H9 (cell line): ENCODE data around the gene MMP14. TPM values are rescaled to one million over a fixed set of nuclear protein-coding genes. Genes with fewer than 3 reads are reported as not detected.

Experiments used
- DNase-seq: peaks from one replicate; pipeline ENCODE4 v3.0.0-alpha.2; 2017
- H2AFZ ChIP-seq: one replicate; pipeline ENCODE4 v1.6.1; 2013; ENCODE audit warnings: mild to moderate bottlenecking, low read length, control low read depth, moderate library complexity
- H2AK5ac ChIP-seq: 2 replicates; pipeline ENCODE4 v1.6.1; 2013; ENCODE audit warnings: low read length, control low read depth, mixed read lengths; ENCODE audit not compliant: insufficient read length
- H2BK120ac ChIP-seq: one replicate; pipeline ENCODE4 v1.6.1; 2013; ENCODE audit warnings: low read depth, mild to moderate bottlenecking, low read length, control low read depth, inconsistent platforms; ENCODE audit not compliant: poor library complexity, severe bottlenecking
- H2BK12ac ChIP-seq: 2 replicates; pipeline ENCODE4 v1.6.1; 2013; ENCODE audit warnings: low read length, control low read depth, mixed read lengths, low read depth; ENCODE audit not compliant: insufficient read length
- H2BK15ac ChIP-seq: 2 replicates; pipeline ENCODE4 v1.6.1; 2013; ENCODE audit warnings: low read depth, low read length, control low read depth
- H2BK20ac ChIP-seq: one replicate; pipeline ENCODE4 v1.6.1; 2013; ENCODE audit warnings: low read depth, mild to moderate bottlenecking, low read length, control low read depth, inconsistent platforms; ENCODE audit not compliant: poor library complexity, severe bottlenecking
- H2BK5ac ChIP-seq: 2 replicates; pipeline ENCODE4 v1.6.1; 2013; ENCODE audit warnings: low read length, control low read depth, mixed read lengths; ENCODE audit not compliant: insufficient read length
- H3K14ac ChIP-seq: 2 replicates; pipeline ENCODE4 v1.6.1; 2013; ENCODE audit warnings: low read length, control low read depth; ENCODE audit not compliant: insufficient read depth
- H3K18ac ChIP-seq: 2 replicates; pipeline ENCODE4 v1.6.1; 2013; ENCODE audit warnings: low read depth, mild to moderate bottlenecking, mixed read lengths, low read length, control low read depth; ENCODE audit not compliant: insufficient read length
- H3K23ac ChIP-seq: 2 replicates; pipeline ENCODE4 v1.6.1; 2013; ENCODE audit warnings: low read length, control low read depth, mixed read lengths, low read depth; ENCODE audit not compliant: insufficient read length
- H3K23me2 ChIP-seq: 2 replicates; pipeline ENCODE4 v1.6.1; 2013; ENCODE audit warnings: low read depth, mild to moderate bottlenecking, mixed read lengths, low read length, control low read depth; ENCODE audit not compliant: insufficient read length, poor library complexity, severe bottlenecking
- H3K27ac ChIP-seq: 2 replicates; pipeline ENCODE4 v1.5.1; 2013; ENCODE audit warnings: low read length, control low read depth, mixed read lengths, low read depth; ENCODE audit not compliant: insufficient read length
- H3K27me3 ChIP-seq: 2 replicates; pipeline ENCODE4 v1.6.1; 2013; ENCODE audit warnings: low read length, control low read depth, inconsistent platforms; ENCODE audit not compliant: insufficient read depth
- H3K4ac ChIP-seq: 2 replicates; pipeline ENCODE4 v1.6.1; 2013; ENCODE audit warnings: low read depth, mild to moderate bottlenecking, control low read depth, inconsistent platforms, low read length, moderate library complexity
- H3K4me1 ChIP-seq: 2 replicates; pipeline ENCODE4 v1.6.1; 2013; ENCODE audit warnings: low read length, control low read depth, inconsistent platforms; ENCODE audit not compliant: insufficient read depth
- H3K4me2 ChIP-seq: 2 replicates; pipeline ENCODE4 v1.6.1; 2013; ENCODE audit warnings: low read length, control low read depth, mixed read lengths; ENCODE audit not compliant: insufficient read length, insufficient read depth
- H3K56ac ChIP-seq: 2 replicates; pipeline ENCODE4 v1.6.1; 2013; ENCODE audit warnings: low read depth, mild to moderate bottlenecking, mixed read lengths, low read length, control low read depth; ENCODE audit not compliant: insufficient read length
- H3K79me1 ChIP-seq: 2 replicates; pipeline ENCODE4 v1.6.1; 2013; ENCODE audit warnings: low read depth, mild to moderate bottlenecking, moderate library complexity, low read length, control low read depth, inconsistent platforms; ENCODE audit not compliant: insufficient read depth, poor library complexity, severe bottlenecking
- H3K79me2 ChIP-seq: 2 replicates; pipeline ENCODE4 v1.6.1; 2013; ENCODE audit warnings: low read length, control low read depth, inconsistent platforms; ENCODE audit not compliant: insufficient read depth
- H3K9ac ChIP-seq: 2 replicates; pipeline ENCODE4 v1.6.1; 2013; ENCODE audit warnings: low read length, control low read depth, mixed read lengths; ENCODE audit not compliant: insufficient read length; ENCODE audit errors: extremely low read depth
- H3K9me3 ChIP-seq: one replicate; pipeline ENCODE4 v1.6.1; 2013; ENCODE audit warnings: low read depth, low read length, inconsistent platforms; ENCODE audit not compliant: control insufficient read depth
- H3T11ph ChIP-seq: one replicate; pipeline ENCODE4 v1.6.1; 2013; ENCODE audit warnings: mild to moderate bottlenecking, low read length, control low read depth, inconsistent platforms
- H4K20me1 ChIP-seq: one replicate; pipeline ENCODE4 v1.6.1; 2013; ENCODE audit not compliant: control insufficient read depth, insufficient read length, insufficient read depth
- H4K5ac ChIP-seq: 2 replicates; pipeline ENCODE4 v1.6.1; 2013; ENCODE audit warnings: low read depth, mild to moderate bottlenecking, mixed read lengths, low read length, control low read depth; ENCODE audit not compliant: insufficient read length
- H4K8ac ChIP-seq: replicated peaks from 2 replicates; pipeline ENCODE4 v1.6.1; 2013; ENCODE audit warnings: low read length, control low read depth, mixed read lengths, low read depth; ENCODE audit not compliant: insufficient read length
- H4K91ac ChIP-seq: 2 replicates; pipeline ENCODE4 v1.6.1; 2013; ENCODE audit warnings: low read depth, mild to moderate bottlenecking, moderate library complexity, mixed read lengths, low read length, control low read depth; ENCODE audit not compliant: insufficient read length
- H3K27ac Mint-ChIP-seq, 3 experiments: 2 replicates in 2 of 3; 3 replicates in 1 of 3; pipeline ENCODE4 v1.8.0; 2020 to 2021; ENCODE audit warnings: mixed read lengths in 3 of 3, mild to moderate bottlenecking in 1 of 3, moderate library complexity in 1 of 3
- H3K27me3 Mint-ChIP-seq: 2 replicates; pipeline ENCODE4 v1.8.0; 2021; ENCODE audit warnings: low read depth, mild to moderate bottlenecking, moderate library complexity, mixed read lengths
- H3K36me3 Mint-ChIP-seq, 3 experiments: 2 replicates in 2 of 3; 3 replicates in 1 of 3; pipeline ENCODE4 v1.8.0; 2020 to 2021; ENCODE audit warnings: low read depth in 3 of 3, mixed read lengths in 3 of 3; ENCODE audit not compliant: insufficient read depth in 1 of 3
- H3K4me1 Mint-ChIP-seq, 2 experiments: 2 replicates each; pipeline ENCODE4 v1.8.0; 2020; ENCODE audit warnings: mixed read lengths in 2 of 2
- H3K4me3 Mint-ChIP-seq, 2 experiments: 2 replicates in 1 of 2; 3 replicates in 1 of 2; pipeline ENCODE4 v1.8.0; 2020 to 2021; ENCODE audit warnings: mild to moderate bottlenecking in 2 of 2, mixed read lengths in 2 of 2, moderate library complexity in 1 of 2
- H3K9me3 Mint-ChIP-seq, 2 experiments: 2 replicates in 1 of 2; 3 replicates in 1 of 2; pipeline ENCODE4 v1.8.0; 2020; ENCODE audit warnings: mild to moderate bottlenecking in 2 of 2, mixed read lengths in 2 of 2, moderate library complexity in 1 of 2
- WGBS: extraction: QIAGEN DNeasy Blood & Tissue Kit; methylation state at CpG from one replicate; pipeline ENCODE4 v1.1.7; 2013; ENCODE audit warnings: missing lambda C conversion rate, low lambda C conversion rate, mixed read lengths; ENCODE audit not compliant: insufficient read length; ENCODE audit errors: extremely low coverage; 5-methylcytosine and 5-hydroxymethylcytosine counted together
- total RNA-seq: library from RNA; stranded (reverse); gene quantifications from 2 replicates; pipeline ENCODE4 v1.2.1, GENCODE V29; 2021
- TF ChIP-seq, protein P1 (sequence below): fragments of 200-600 bp; sonication (generic); conservative IDR thresholded peaks from 3 replicates; pipeline ENCODE4 v1.8.0; 2021; ENCODE audit warnings: antibody characterized with exemption, mild to moderate bottlenecking

MMP14 gene
- total RNA-seq, 1 experiment from 2014 or later = 56.5 TPM

DNA sequence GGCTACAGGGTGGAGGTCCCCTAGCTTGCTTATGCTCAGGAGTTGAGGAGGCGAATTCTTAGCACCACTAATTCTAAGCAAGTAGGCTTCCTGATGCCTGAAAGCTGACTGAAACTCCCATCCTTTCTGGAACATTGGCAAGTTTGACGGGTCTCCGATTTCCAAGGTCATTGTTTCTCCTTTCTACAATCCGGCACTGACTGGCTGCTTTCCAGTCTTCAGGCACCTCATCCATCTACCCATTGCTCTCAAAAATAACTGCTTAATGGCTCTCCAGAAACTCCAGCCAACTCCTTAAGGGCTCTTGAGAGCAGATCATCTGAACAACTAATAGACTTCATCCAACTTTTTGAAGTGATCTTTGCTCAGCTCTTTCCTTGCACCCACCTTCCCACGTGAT lies 60.0 kb downstream of the MMP14 start:
- H3K9me3 Mint-ChIP-seq = no peaks in the 10 kb centered on the region
- no peak overlapping the region for H2AFZ ChIP-seq
- no peak overlapping the region for H2BK5ac ChIP-seq
- H3K9me3 ChIP-seq = no peaks in the 10 kb centered on the region
- peaks cover 46% of the 10 kb centered on the region for H3K27me3 Mint-ChIP-seq
- H3K27me3 ChIP-seq = peaks cover 9% of the 10 kb centered on the region; the same call in 1 of the 2 replicates
- no peak overlapping the region for H3K27ac ChIP-seq
- H3K4me1 ChIP-seq = no peaks in the 10 kb centered on the region
- H3K23ac ChIP-seq = no peak overlapping the region
- H3K36me3 Mint-ChIP-seq = peaks cover 6 to 12% (median 7%) of the 10 kb centered on the region in 3 experiments; a peak in 6 of 7 replicates
- H3K9ac ChIP-seq = no peak overlapping the region
- peaks cover 18 to 27% of the 10 kb centered on the region in 2 experiments for H3K4me1 Mint-ChIP-seq
- H3K56ac ChIP-seq = no peak overlapping the region
- no peak overlapping the region for H3K18ac ChIP-seq
- no peak overlapping the region for H2BK20ac ChIP-seq
- no peak overlapping the region for H4K5ac ChIP-seq
- DNase-seq = no peak
- H3K23me2 ChIP-seq = no peaks in the 10 kb centered on the region
- no peak overlapping the region for H2BK12ac ChIP-seq
- no peak overlapping the region for H2BK120ac ChIP-seq
- H3T11ph ChIP-seq = no peak overlapping the region
- no peaks in the 10 kb centered on the region for H4K20me1 ChIP-seq
- H3K14ac ChIP-seq = no peak overlapping the region
- H2AK5ac ChIP-seq = no peak overlapping the region
- no peak overlapping the region for H4K91ac ChIP-seq
- H4K8ac ChIP-seq = no peak overlapping the region
- H3K4me3 Mint-ChIP-seq = no peak overlapping the region
- no peak overlapping the region for H3K27ac Mint-ChIP-seq
- no peaks in the 10 kb centered on the region for H3K79me1 ChIP-seq
- no peak overlapping the region for H2BK15ac ChIP-seq
- no peak overlapping the region for H3K4me2 ChIP-seq
- H3K79me2 ChIP-seq = no peaks in the 10 kb centered on the region
- H3K4ac ChIP-seq = no peak overlapping the region
- TF ChIP-seq, protein P1, sequence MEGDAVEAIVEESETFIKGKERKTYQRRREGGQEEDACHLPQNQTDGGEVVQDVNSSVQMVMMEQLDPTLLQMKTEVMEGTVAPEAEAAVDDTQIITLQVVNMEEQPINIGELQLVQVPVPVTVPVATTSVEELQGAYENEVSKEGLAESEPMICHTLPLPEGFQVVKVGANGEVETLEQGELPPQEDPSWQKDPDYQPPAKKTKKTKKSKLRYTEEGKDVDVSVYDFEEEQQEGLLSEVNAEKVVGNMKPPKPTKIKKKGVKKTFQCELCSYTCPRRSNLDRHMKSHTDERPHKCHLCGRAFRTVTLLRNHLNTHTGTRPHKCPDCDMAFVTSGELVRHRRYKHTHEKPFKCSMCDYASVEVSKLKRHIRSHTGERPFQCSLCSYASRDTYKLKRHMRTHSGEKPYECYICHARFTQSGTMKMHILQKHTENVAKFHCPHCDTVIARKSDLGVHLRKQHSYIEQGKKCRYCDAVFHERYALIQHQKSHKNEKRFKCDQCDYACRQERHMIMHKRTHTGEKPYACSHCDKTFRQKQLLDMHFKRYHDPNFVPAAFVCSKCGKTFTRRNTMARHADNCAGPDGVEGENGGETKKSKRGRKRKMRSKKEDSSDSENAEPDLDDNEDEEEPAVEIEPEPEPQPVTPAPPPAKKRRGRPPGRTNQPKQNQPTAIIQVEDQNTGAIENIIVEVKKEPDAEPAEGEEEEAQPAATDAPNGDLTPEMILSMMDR = no peak
- WGBS = no CpG with 5 or more reads among the region's 5 CpGs
